Activated T-helper 1 cell treated with anti-CD3 and anti-CD28 coated beads, Interleukin-12 subunit alpha, Interleukin-12 subunit beta, Interleukin-2, Interleukin-4 antibody, amounts not matched to agents 30 ng/mL and 10 ng/mL and 1 ng/mL, durations not matched to agents 14 hours and 24 hours and 36 hours (primary cell): ENCODE results near the gene MVK. TPM values are rescaled to one million over a fixed set of nuclear protein-coding genes. Genes with fewer than 3 reads are reported as not detected.

Source experiments
- DNase-seq: peaks from one replicate; pipeline ENCODE4 v3.0.0; 2021; ENCODE audit warnings: low spot score
- H3K27ac Mint-ChIP-seq: one replicate; pipeline ENCODE4 v1.8.0; 2021; ENCODE audit warnings: mild to moderate bottlenecking, mixed read lengths
- H3K27me3 Mint-ChIP-seq: one replicate; pipeline ENCODE4 v1.8.0; 2022; ENCODE audit warnings: mild to moderate bottlenecking, moderate library complexity, mixed read lengths; ENCODE audit not compliant: insufficient read depth
- H3K36me3 Mint-ChIP-seq: one replicate; pipeline ENCODE4 v1.8.0; 2021; ENCODE audit warnings: low read depth, mixed read lengths
- H3K4me1 Mint-ChIP-seq: one replicate; pipeline ENCODE4 v1.8.0; 2021; ENCODE audit warnings: low read depth, mixed read lengths
- H3K4me3 Mint-ChIP-seq: one replicate; pipeline ENCODE4 v1.8.0; 2021; ENCODE audit warnings: mild to moderate bottlenecking, moderate library complexity, mixed read lengths
- H3K9me3 Mint-ChIP-seq: one replicate; pipeline ENCODE4 v1.8.0; 2021; ENCODE audit warnings: mixed read lengths
- intact Hi-C: fragments of 100-400 bp; cut with micrococcal nuclease; formaldehyde crosslinking; loops from one replicate; pipeline ENCODE4 v1.15.1; 2024
- total RNA-seq: library from RNA; stranded (reverse); gene quantifications from 2 replicates; pipeline ENCODE4 v1.2.3, GENCODE V29; 2022

The MVK gene
- total RNA-seq, 1 donor from 2014 or later = 14.2 TPM

GRCh38 chr12:109625749-109626377, 52.3 kb downstream of the MVK start:
- intact Hi-C loops = no loop called here
- DNase-seq = no peak
- Mint-ChIP-seq H3K4me1 (no peaks in the 10 kb centered on the region), H3K4me3 (no peak overlapping the region), H3K27me3 (peaks cover 17% of the 10 kb centered on the region), H3K27ac (no peak overlapping the region), H3K9me3 (no peaks in the 10 kb centered on the region), H3K36me3 (no peaks in the 10 kb centered on the region)

- Mint-ChIP-seq H3K9me3 (no peaks in the 10 kb centered on the region), H3K4me3 (no peak overlapping the region), H3K36me3 (no peaks in the 10 kb centered on the region), H3K4me1 (no peaks in the 10 kb centered on the region), H3K27ac (no peak overlapping the region), H3K27me3 (peaks cover 10% of the 10 kb centered on the region)
- intact Hi-C loops = no loop called here
- no peak for DNase-seq
Observed at GRCh38 chr12:109626378-109627115, 53.0 kb downstream of the MVK start.

GRCh38 chr12:109627633-109628032, 54.0 kb downstream of the MVK start:
- Mint-ChIP-seq H3K9me3 (no peaks in the 10 kb centered on the region), H3K27ac (no peak overlapping the region), H3K4me3 (no peak overlapping the region), H3K4me1 (no peaks in the 10 kb centered on the region), H3K36me3 (no peaks in the 10 kb centered on the region), H3K27me3 (peaks cover 3% of the 10 kb centered on the region)
- intact Hi-C loops = no loop called here
- no peak for DNase-seq

- Mint-ChIP-seq H3K27me3 (no peaks in the 10 kb centered on the region), H3K4me3 (no peak overlapping the region), H3K4me1 (no peaks in the 10 kb centered on the region), H3K9me3 (peaks cover 6% of the 10 kb centered on the region), H3K36me3 (no peaks in the 10 kb centered on the region), H3K27ac (no peak overlapping the region)
- no peak for DNase-seq
- intact Hi-C loops = no loop called here
Observed at GRCh38 chr12:109630107-109630506, 56.5 kb downstream of the MVK start.

- no peak for DNase-seq
- intact Hi-C loops = no loop called here
- Mint-ChIP-seq H3K27me3 (no peaks in the 10 kb centered on the region), H3K36me3 (no peaks in the 10 kb centered on the region), H3K4me1 (no peaks in the 10 kb centered on the region), H3K4me3 (no peak overlapping the region), H3K9me3 (peaks cover 6% of the 10 kb centered on the region), H3K27ac (no peak overlapping the region)
Observed at GRCh38 chr12:109630815-109631214, 57.2 kb downstream of the MVK start.

GRCh38 chr12:109631302-109631701, 57.7 kb downstream of the MVK start:
- Mint-ChIP-seq H3K4me3 (no peak overlapping the region), H3K27ac (no peak overlapping the region), H3K9me3 (peaks cover 6% of the 10 kb centered on the region), H3K4me1 (no peaks in the 10 kb centered on the region), H3K36me3 (no peaks in the 10 kb centered on the region), H3K27me3 (no peaks in the 10 kb centered on the region)
- intact Hi-C loops = no loop called here
- no peak for DNase-seq

GRCh38 chr12:109631751-109632150, 58.2 kb downstream of the MVK start:
- Mint-ChIP-seq H3K27me3 (no peaks in the 10 kb centered on the region), H3K9me3 (peaks cover 6% of the 10 kb centered on the region), H3K4me3 (no peak overlapping the region), H3K27ac (no peak overlapping the region), H3K4me1 (no peaks in the 10 kb centered on the region), H3K36me3 (no peaks in the 10 kb centered on the region)
- DNase-seq = no peak
- intact Hi-C loops = no loop called here

GRCh38 chr12:109632342-109632741, 58.7 kb downstream of the MVK start:
- H3K27ac Mint-ChIP-seq = no peak overlapping the region
- no peaks in the 10 kb centered on the region for H3K4me1 Mint-ChIP-seq
- intact Hi-C loops = no loop called here
- H3K4me3 Mint-ChIP-seq = no peak overlapping the region
- no peaks in the 10 kb centered on the region for H3K36me3 Mint-ChIP-seq
- DNase-seq = no peak
- no peaks in the 10 kb centered on the region for H3K27me3 Mint-ChIP-seq
- H3K9me3 Mint-ChIP-seq = peaks cover 6% of the 10 kb centered on the region

GRCh38 chr12:109635717-109636116, 62.1 kb downstream of the MVK start:
- Mint-ChIP-seq H3K36me3 (no peaks in the 10 kb centered on the region), H3K27me3 (no peaks in the 10 kb centered on the region), H3K4me1 (no peaks in the 10 kb centered on the region), H3K27ac (no peak overlapping the region), H3K9me3 (peaks cover 6% of the 10 kb centered on the region), H3K4me3 (no peak overlapping the region)
- DNase-seq = no peak
- intact Hi-C loops = no loop called here

- H3K27me3 Mint-ChIP-seq = peaks cover 2% of the 10 kb centered on the region
- intact Hi-C loops = no loop called here
- no peak overlapping the region for H3K27ac Mint-ChIP-seq
- H3K4me1 Mint-ChIP-seq = no peaks in the 10 kb centered on the region
- DNase-seq = no peak
- no peak overlapping the region for H3K4me3 Mint-ChIP-seq
- H3K9me3 Mint-ChIP-seq = peaks cover 6% of the 10 kb centered on the region
- H3K36me3 Mint-ChIP-seq = no peaks in the 10 kb centered on the region
Observed at GRCh38 chr12:109637348-109637747, 63.8 kb downstream of the MVK start.

- H3K4me1 Mint-ChIP-seq = no peaks in the 10 kb centered on the region
- no peak overlapping the region for H3K4me3 Mint-ChIP-seq
- peaks cover 6% of the 10 kb centered on the region for H3K9me3 Mint-ChIP-seq
- intact Hi-C loops = no loop called here
- DNase-seq = no peak
- H3K36me3 Mint-ChIP-seq = no peaks in the 10 kb centered on the region
- no peak overlapping the region for H3K27ac Mint-ChIP-seq
- peaks cover 2% of the 10 kb centered on the region for H3K27me3 Mint-ChIP-seq
Observed at GRCh38 chr12:109637996-109638395, 64.4 kb downstream of the MVK start.

GRCh38 chr12:109638735-109639134, 65.1 kb downstream of the MVK start:
- no peak for DNase-seq
- no peaks in the 10 kb centered on the region for H3K4me1 Mint-ChIP-seq
- H3K36me3 Mint-ChIP-seq = no peaks in the 10 kb centered on the region
- intact Hi-C loops = no loop called here
- H3K27me3 Mint-ChIP-seq = peaks cover 2% of the 10 kb centered on the region
- H3K4me3 Mint-ChIP-seq = no peak overlapping the region
- H3K9me3 Mint-ChIP-seq = peaks cover 3% of the 10 kb centered on the region
- no peak overlapping the region for H3K27ac Mint-ChIP-seq

GRCh38 chr12:109639151-109639872, 65.7 kb downstream of the MVK start:
- Mint-ChIP-seq H3K27ac (no peak overlapping the region), H3K4me1 (no peaks in the 10 kb centered on the region), H3K36me3 (no peaks in the 10 kb centered on the region), H3K27me3 (peaks cover 2% of the 10 kb centered on the region), H3K4me3 (no peak overlapping the region), H3K9me3 (no peaks in the 10 kb centered on the region)
- DNase-seq = no peak
- intact Hi-C loops = no loop called here
